Daoy (cell line): Measurements from ENCODE around the gene SLC16A5. TPM values are rescaled to one million over a fixed set of nuclear protein-coding genes. Genes with fewer than 3 reads are reported as not detected.
"Not testable (repeated sequence)": the region's sequence is repeated elsewhere in the genome, so short reads cannot be mapped to it uniquely, and the experiment has no call there.

ENCODE experiments used
- DNase-seq: peaks from one replicate; pipeline ENCODE4 v3.0.0-alpha.2; 2015; ENCODE audit warnings: low read depth
- total RNA-seq: library from RNA; depleted of rRNA; stranded (reverse); fragments of >200 nt; shearing (Covaris generic); gene quantifications from 2 replicates; pipeline ENCODE4 v1.2.3, GENCODE V29; 2014

SLC16A5 gene
- total RNA-seq, 1 experiment from 2014 or later = not detected

GRCh38 chr17:75132018-75133000 is 44.6 kb downstream of the SLC16A5 start:
- DNase-seq = not testable (repeated sequence)

GRCh38 chr17:75133001-75133400 is 45.2 kb downstream of the SLC16A5 start:
- no peak for DNase-seq

- not testable (repeated sequence) for DNase-seq
Observed at GRCh38 chr17:75133607-75134347, 46.0 kb downstream of the SLC16A5 start.

- DNase-seq = no peak
Observed at GRCh38 chr17:75135452-75135851, 47.7 kb downstream of the SLC16A5 start.

GRCh38 chr17:75135946-75136345 is 48.2 kb downstream of the SLC16A5 start:
- DNase-seq = no peak

- not testable (repeated sequence) for DNase-seq
Observed at GRCh38 chr17:75137762-75138161, 50.0 kb downstream of the SLC16A5 start.

- DNase-seq = no peak
Observed at GRCh38 chr17:75138519-75138918, 50.8 kb downstream of the SLC16A5 start.

- no peak for DNase-seq
Observed at GRCh38 chr17:75142236-75142971, 54.6 kb downstream of the SLC16A5 start.

- DNase-seq = no peak
Observed at GRCh38 chr17:75144816-75145512, 57.2 kb downstream of the SLC16A5 start.

- no peak for DNase-seq
Observed at GRCh38 chr17:75146592-75146991, 58.8 kb downstream of the SLC16A5 start.

- DNase-seq = no peak
Observed at GRCh38 chr17:75147878-75148546, 60.3 kb downstream of the SLC16A5 start.

- DNase-seq = peak; percentile 33
Observed at GRCh38 chr17:75151930-75152329, 64.2 kb downstream of the SLC16A5 start.

- no peak for DNase-seq
Observed at GRCh38 chr17:75152523-75152921, 64.8 kb downstream of the SLC16A5 start.

GRCh38 chr17:75152922-75153779 is 65.4 kb downstream of the SLC16A5 start:
- DNase-seq = peak; percentile 57

- DNase-seq = peak; percentile 27
Observed at GRCh38 chr17:75153780-75154194, 66.0 kb downstream of the SLC16A5 start.

- DNase-seq = peak; percentile 99
Observed at GRCh38 chr17:75154195-75155106, 66.7 kb downstream of the SLC16A5 start, which contains the start of gene JPT1. Gene JPT1, minus strand, starts transcription at chr17:75154512. Its CDS starts 115 bp downstream, at chr17:75154397.

- DNase-seq = no peak
Observed at GRCh38 chr17:75155191-75155601, 67.4 kb downstream of the SLC16A5 start.
